GM21619 (cell line): Measurements from ENCODE around the gene PFDN1.

Experiments used
- ATAC-seq: cut with Tn5 transposase; IDR thresholded peaks from one replicate; pipeline ENCODE4 v1.9.1; 2021; ENCODE audit not compliant: unreplicated experiment

Gene PFDN1

GRCh38 chr5:140240987-140241706 lies 61.8 kb downstream of the PFDN1 start:
- no peak for ATAC-seq

GRCh38 chr5:140239939-140240700 lies 62.8 kb downstream of the PFDN1 start:
- ATAC-seq: no peak

- ATAC-seq: no peak
Measured at GRCh38 chr5:140239461-140239860, 63.4 kb downstream of the PFDN1 start.

GRCh38 chr5:140238756-140239155 lies 64.1 kb downstream of the PFDN1 start:
- ATAC-seq: no peak

- ATAC-seq: no peak
Measured at GRCh38 chr5:140236891-140237598, 65.9 kb downstream of the PFDN1 start.

GRCh38 chr5:140235791-140236551 lies 66.9 kb downstream of the PFDN1 start:
- ATAC-seq: no peak

- ATAC-seq: no peak
Measured at GRCh38 chr5:140234377-140234989, 68.4 kb downstream of the PFDN1 start.

GRCh38 chr5:140232731-140233130 lies 70.2 kb downstream of the PFDN1 start:
- ATAC-seq: no peak

- ATAC-seq: no peak
Measured at GRCh38 chr5:140230373-140230772, 72.5 kb downstream of the PFDN1 start.

- no peak for ATAC-seq
Measured at GRCh38 chr5:140228364-140228837, 74.5 kb downstream of the PFDN1 start.

- no peak for ATAC-seq
Measured at GRCh38 chr5:140227046-140227445, 75.9 kb downstream of the PFDN1 start.

GRCh38 chr5:140225396-140225795 lies 77.5 kb downstream of the PFDN1 start:
- ATAC-seq: no peak

GRCh38 chr5:140224658-140225057 lies 78.2 kb downstream of the PFDN1 start:
- ATAC-seq: no peak

GRCh38 chr5:140223567-140223966 lies 79.3 kb downstream of the PFDN1 start:
- no peak for ATAC-seq

- ATAC-seq: no peak
Measured at GRCh38 chr5:140222416-140222815, 80.5 kb downstream of the PFDN1 start.

GRCh38 chr5:140221697-140222223 lies 81.1 kb downstream of the PFDN1 start:
- ATAC-seq: peak; percentile 51

- no peak for ATAC-seq
Measured at GRCh38 chr5:140220698-140221064, 82.2 kb downstream of the PFDN1 start.

GRCh38 chr5:140220032-140220697 lies 82.7 kb downstream of the PFDN1 start:
- ATAC-seq: peak; percentile 54

- ATAC-seq: peak; percentile 20
Measured at GRCh38 chr5:140219068-140219991, 83.6 kb downstream of the PFDN1 start.
